Stromal cell of bone marrow (primary cell): Measurements from ENCODE around the gene OR5AN1.
"Not testable (repeated sequence)": the region's sequence is repeated elsewhere in the genome, so short reads cannot be mapped to it uniquely, and the experiment has no call there.

ENCODE experiments used
- DNase-seq: peaks from one replicate; pipeline ENCODE4 v3.0.0-alpha.2; 2012; ENCODE audit warnings: low read depth

Gene OR5AN1, protein sequence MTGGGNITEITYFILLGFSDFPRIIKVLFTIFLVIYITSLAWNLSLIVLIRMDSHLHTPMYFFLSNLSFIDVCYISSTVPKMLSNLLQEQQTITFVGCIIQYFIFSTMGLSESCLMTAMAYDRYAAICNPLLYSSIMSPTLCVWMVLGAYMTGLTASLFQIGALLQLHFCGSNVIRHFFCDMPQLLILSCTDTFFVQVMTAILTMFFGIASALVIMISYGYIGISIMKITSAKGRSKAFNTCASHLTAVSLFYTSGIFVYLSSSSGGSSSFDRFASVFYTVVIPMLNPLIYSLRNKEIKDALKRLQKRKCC

DNA sequence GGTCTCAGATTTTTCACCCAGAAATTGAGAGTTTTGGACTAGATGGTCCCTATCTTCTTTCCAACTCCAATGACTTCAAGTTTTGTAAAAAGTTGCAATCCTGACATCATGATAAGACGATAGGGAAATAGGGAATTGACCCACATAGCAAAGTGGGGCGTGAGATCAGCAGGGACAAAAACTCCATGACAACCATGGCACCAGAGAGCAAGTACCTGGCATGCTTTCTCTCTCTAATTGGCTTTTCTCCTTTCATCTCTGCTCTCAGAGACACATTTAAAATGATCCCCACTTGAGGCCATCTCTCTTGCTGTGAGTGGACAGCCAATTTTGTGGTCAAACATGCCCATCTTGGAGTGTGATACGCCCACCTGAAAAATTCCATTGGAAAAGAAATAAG, at the start of gene OR5AN1:
Gene OR5AN1 (plus strand): TSS at position 301 of the 400 bp plus-strand sequence. CDS start 5,564 bp downstream, outside the sequence.
- DNase-seq: no peak

DNA sequence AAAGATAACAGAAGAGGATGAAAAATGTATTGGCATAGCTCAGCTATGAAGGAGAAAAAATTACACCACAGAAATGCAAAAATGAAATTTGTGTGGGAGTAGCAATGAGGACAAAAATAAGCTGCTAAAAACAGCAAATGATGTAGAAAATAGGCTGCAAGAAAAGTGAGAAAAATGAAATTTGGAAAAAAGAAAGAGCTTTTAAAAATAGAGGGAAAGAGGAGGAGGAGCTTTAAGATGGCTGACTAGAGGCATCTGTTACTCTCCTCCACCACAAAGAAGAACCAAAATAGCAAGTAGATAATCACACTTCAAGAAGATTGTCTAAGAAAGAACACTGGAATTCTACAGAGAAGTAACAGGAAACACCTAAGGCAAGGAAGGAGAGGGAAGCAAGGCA, 23.7 kb upstream of the OR5AN1 start:
- DNase-seq: no peak

DNA sequence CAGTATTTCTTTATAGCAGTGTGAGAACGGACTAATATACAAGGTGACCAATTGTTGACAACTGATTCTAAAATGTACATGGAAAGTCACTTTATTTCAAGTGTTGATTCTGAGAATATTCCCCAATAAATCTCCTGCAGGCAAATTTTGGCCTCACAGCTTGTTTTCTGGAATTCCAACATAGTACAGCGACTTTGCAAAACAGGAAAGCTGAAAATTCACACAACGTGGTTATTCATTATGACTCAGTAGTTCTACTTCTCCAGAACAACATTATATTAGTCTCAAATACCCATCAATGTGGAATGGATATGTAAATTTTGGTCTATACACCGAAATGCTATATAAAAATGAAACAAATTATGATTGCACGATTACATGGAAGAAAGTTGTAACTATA, 22.5 kb upstream of the OR5AN1 start:
- DNase-seq: no peak

DNA sequence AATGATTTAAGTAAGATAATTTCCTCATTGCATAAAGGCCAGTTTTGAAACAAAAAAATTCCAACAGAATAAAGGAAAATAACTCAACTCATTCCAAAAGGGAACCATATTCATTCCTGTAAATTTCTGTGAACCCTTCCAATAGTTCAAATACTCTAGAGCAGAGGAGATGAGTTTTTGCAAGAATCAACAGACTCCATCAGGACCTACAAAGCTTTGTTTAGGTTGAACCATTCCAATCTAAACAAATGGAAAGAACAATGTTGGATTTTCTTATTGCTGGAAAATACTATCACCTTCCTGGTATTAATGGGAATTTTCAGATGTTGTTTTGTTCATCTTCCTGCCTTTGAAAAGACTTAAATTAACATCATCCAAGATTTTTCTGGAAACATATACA, 21.8 kb upstream of the OR5AN1 start:
- no peak for DNase-seq

DNA sequence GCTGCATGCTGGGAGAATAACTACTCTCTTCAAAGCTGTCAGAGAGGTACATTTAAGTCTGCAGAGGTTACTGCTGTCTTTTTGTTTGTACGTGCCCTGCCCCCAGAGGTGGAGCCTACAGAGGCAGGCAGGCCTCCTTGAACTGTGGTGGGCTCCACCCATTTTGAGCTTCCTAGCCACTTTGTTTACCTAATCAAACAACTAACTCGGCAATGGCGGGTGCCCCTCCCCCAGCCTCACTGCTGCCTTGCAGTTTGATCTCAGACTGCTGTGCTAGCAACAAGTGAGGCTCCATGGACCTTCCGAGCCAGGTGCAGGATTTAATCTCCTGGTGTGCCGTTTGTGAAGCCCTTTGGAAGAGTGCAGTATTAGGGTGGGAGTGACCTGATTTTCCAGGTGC, 9.0 kb upstream of the OR5AN1 start:
- not testable (repeated sequence) for DNase-seq

GRCh38 chr11:59355226-59355625, 3.5 kb upstream of the OR5AN1 start:
- DNase-seq: no peak

DNA sequence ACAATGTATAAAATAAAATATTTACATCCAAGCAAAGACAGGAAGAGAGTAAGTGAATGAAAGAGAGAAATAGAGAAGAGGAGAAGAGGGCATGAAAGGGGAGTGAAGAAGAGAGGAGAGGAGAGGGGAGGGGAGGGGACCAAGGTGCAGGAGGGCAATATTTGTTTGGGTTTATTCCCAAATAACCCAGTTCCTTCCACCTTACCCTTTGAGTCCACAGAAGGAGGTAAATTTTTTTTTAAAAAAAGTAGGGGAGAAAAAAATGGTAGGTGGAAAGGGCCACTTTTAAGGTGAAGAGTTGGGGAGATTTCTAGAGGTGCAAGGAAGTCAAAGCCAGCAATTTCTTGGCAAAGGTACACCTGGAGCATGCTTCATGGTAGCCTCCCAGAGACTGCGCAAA, 2.1 kb upstream of the OR5AN1 start:
- no peak for DNase-seq

DNA sequence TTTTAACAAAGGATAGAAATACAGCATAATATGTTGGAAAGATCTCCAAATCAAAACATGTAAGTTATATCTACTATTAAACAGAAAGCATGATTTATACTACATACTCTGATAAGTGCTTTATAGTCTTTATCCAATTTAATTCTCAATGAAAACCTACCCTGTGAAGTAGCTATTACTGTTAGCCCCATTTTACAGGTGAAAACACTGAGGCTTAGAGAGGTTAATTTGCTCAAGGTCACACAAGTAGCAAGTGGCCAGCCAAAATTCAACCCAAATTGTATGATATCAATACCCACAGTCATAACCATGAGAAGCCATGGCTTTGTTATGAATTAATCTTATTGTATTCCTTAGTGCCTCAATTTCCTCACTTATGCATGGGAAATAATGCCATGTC, 675 bp upstream of the OR5AN1 start:
- DNase-seq: no peak

- DNase-seq: no peak
Measured at GRCh38 chr11:59365232-59366018, 6.7 kb downstream of the OR5AN1 start.

DNA sequence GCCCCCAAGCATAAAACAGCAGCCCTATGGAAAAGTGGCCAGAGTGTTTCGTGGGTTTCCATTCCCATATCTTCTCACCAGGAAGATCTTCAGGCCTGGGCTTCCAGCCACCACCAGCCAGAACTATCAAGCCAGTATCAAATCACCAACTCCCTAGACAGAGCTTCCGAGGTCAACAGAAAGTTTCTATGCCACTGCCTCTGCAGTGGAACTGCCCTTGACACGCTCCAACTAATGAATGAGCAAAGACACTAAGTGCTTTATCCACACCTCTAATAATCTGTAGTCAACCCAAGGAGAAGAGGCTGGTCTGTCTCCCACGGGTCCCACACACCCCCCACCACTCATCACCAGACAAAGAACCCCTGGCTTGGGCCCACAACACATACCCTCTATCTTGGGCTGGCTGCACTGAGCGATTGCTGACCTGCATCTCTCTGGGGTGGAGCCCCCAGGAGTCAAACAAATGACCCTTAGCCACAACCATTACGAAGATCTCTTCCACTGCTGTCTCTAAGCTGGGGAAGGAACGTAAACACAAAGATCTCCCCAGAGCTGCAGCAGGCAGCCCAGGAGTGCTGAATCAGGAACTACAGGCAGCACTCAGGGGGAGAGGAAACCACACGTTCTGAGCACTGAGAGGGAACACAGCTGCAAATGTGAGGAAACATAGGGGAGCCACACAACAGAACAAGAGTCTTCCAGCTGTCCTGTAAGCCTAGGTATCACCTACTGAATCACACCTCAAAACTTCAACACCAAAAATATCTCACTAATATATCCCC, 9.7 kb downstream of the OR5AN1 start:
- DNase-seq: no peak

DNA sequence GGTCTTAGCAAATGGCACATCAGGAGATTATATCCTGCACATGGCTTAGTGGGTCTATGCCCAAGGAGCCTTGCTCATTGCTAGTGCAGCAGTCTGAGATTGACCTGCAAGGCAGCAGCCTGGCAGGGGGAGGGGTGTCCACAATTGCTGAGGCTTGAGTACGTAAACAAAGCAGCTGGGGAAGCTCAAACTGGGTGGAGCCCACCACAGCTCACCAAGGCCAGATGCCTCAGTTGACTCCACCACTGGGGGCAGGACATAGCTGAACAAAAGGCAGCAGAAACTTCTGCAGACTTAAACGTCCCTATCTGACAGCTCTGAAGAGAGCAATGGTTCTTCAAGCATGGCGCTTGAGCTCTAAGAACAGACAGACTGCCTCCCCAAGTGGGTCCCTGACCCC, 13.6 kb downstream of the OR5AN1 start:
- DNase-seq: not testable (repeated sequence)

DNA sequence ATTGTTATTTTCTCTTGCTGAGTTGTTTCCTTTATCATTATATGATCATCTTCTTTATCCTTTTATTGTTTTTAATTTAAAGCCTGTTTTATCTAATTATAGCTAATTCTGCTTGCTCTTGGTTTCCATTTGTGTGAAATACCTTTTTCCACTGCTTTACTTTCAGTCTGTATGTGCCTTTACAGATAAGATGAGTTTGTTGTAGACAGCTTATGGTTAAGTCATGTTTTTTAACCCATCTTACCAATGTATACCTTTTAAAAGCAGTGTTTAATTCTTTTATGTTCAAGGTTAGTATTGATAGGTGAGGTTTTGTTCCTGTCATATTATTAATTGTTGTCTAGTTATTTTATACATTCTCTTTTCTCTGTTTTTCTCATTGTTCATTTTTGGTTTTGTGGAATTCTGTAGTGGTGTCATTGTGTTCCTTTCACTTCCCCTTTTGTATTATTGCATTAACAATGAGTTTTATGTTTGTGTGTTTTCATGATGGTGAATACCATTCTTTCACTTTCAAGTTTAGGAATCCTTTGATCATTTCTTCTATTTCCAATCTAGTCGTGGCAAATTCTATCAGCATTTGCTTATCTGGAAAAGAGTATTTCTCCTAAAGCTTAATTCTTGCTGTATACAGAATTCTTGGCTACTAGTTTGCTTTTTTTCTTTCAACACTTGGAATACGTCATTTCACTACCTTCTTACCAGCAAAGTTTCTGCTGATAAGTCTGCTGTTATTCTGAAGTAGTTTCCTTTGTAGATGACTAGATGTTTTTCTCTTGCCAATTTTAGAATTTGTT, 21.8 kb downstream of the OR5AN1 start:
- DNase-seq: no peak

DNA sequence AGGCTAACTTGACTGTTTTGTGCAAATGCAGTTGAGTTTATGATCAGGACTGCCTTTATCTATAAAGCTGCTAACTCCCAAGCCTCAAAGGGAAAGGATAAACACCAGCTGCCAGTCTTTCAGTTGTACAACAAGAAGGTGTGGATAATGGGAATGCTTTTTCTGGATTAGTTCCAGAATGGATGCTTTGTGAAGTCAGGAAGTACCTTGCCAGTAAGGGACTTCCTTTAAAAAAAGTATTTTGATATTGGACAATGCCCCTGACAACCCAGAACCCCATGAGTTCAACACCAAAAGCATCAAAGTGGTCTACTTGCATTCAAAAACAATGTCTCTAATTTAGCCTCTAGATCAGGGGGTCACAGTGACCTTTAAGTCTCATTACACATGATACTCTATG, 35.5 kb downstream of the OR5AN1 start:
- DNase-seq: no peak

GRCh38 chr11:59400461-59401261, 42.0 kb downstream of the OR5AN1 start:
- DNase-seq: no peak

- no peak for DNase-seq
Measured at GRCh38 chr11:59401262-59401552, 42.5 kb downstream of the OR5AN1 start.

DNA sequence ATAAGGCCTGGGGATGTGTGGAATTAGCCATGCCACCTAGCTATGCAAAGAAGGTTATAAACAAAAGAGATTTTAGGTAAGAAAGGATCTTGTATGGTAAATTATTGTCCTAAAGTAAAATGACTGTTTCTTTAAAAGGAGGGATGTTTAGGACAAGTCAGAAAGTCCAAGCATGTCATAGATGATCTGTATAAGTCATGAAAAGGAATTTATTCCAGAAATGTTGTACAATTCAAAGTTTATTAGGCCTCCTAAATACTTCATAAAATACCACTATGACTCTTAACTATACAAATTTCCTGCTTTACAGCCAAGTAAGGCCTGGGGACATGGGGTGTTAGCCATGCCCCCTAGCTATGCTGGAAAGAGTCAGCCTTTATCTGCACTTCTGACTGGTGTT, 44.9 kb downstream of the OR5AN1 start:
- no peak for DNase-seq

- no peak for DNase-seq
Measured at GRCh38 chr11:59413646-59414045, 55.0 kb downstream of the OR5AN1 start.

GRCh38 chr11:59415111-59415510, 56.4 kb downstream of the OR5AN1 start:
- DNase-seq: no peak

- DNase-seq: no peak
Measured at GRCh38 chr11:59416613-59417012, 57.9 kb downstream of the OR5AN1 start.

GRCh38 chr11:59417023-59417422, 58.3 kb downstream of the OR5AN1 start:
- DNase-seq: no peak

GRCh38 chr11:59418156-59418555, 59.5 kb downstream of the OR5AN1 start:
- no peak for DNase-seq
